Suprapubic skin (tissue), 4 donors: ENCODE data around the gene MYH3. TPM values are rescaled to one million over a fixed set of nuclear protein-coding genes. Genes with fewer than 3 reads are reported as not detected.

ENCODE experiments used
- DNase-seq, 2 donors: peaks; one replicate each; pipeline ENCODE4 v3.0.0-alpha.2; 2019; ENCODE audit warnings: low spot score in 2 of 2
- H3K27ac ChIP-seq: fragments of 200-600 bp; sonication (generic); one replicate; pipeline ENCODE4 v1.5.1; 2019
- H3K27me3 ChIP-seq: fragments of 200-600 bp; sonication (generic); one replicate; pipeline ENCODE4 v1.5.1; 2019
- H3K36me3 ChIP-seq: fragments of 200-600 bp; sonication (generic); one replicate; pipeline ENCODE4 v1.5.1; 2019
- H3K4me1 ChIP-seq: fragments of 200-600 bp; sonication (generic); one replicate; pipeline ENCODE4 v1.5.1; 2019
- H3K4me3 ChIP-seq: fragments of 200-600 bp; sonication (generic); one replicate; pipeline ENCODE4 v1.5.1; 2019; ENCODE audit warnings: mild to moderate bottlenecking
- H3K9me3 ChIP-seq: fragments of 200-600 bp; sonication (generic); one replicate; pipeline ENCODE4 v1.5.1; 2019
- CTCF ChIP-seq, 2 donors: fragments of 200-600 bp in 1 of 2; fragments of 450-650 bp in 1 of 2; sonication (generic) in 1 of 2; IDR thresholded peaks; one replicate each; pipeline ENCODE4 v1.5.1; 2016 to 2019; ENCODE audit warnings: antibody characterized with exemption in 2 of 2, mild to moderate bottlenecking in 1 of 2, moderate library complexity in 1 of 2
- EP300 ChIP-seq: sonication (generic); formaldehyde crosslinking; IDR thresholded peaks from one replicate; pipeline ENCODE4 v1.6.1; 2017; ENCODE audit warnings: antibody characterized with exemption
- POLR2A ChIP-seq, 2 donors: fragments of 450-650 bp; IDR thresholded peaks; one replicate each; pipeline ENCODE4 v1.6.1; 2017; ENCODE audit warnings: antibody characterized with exemption in 2 of 2, mild to moderate bottlenecking in 2 of 2, moderate library complexity in 2 of 2
- POLR2AphosphoS5 ChIP-seq, 3 donors: sonication (generic); formaldehyde crosslinking; IDR thresholded peaks; one replicate each; pipeline ENCODE4 v1.6.1; 2017; ENCODE audit warnings: antibody characterized with exemption in 3 of 3
- WGBS: methylation state at CpG from one replicate; pipeline ENCODE4 v1.1.5; 2018; 5-methylcytosine and 5-hydroxymethylcytosine counted together
- total RNA-seq, 4 donors: library from RNA; depleted of rRNA; stranded (reverse); fragments of >200 nt; gene quantifications; one replicate each; pipeline ENCODE4 v1.1.0, GENCODE V29; 2016

The MYH3 gene
- total RNA-seq, 4 donors from 2014 or later: 0.89 to 6.5 (median 1.1) TPM

DNA sequence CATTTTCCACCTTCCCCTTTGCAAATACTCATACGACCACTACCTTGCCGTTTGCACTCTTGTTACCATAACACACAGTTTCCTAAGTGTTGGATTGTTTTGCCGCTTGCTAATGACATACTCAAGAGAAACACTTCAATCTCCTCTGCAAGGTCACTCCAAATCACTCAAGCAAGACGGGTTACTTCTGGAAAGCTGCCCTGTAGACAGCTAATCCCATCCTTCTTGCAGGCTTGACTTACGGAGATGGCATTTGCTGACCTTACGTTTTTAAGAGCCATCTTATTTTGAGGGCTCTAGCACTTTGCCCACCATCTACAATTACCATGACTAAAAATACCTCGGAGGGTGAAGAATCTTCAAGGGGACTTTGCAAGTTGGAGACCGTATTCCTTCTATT, 46.2 kb downstream of the MYH3 start:
- Histone ChIP-seq H3K4me3 (no peak overlapping the region), H3K36me3 (no peaks in the 10 kb centered on the region), H3K4me1 (peaks cover 9% of the 10 kb centered on the region), H3K27ac (no peak overlapping the region), H3K27me3 (no peaks in the 10 kb centered on the region), H3K9me3 (no peaks in the 10 kb centered on the region)
- DNase-seq: no peak
- TF ChIP-seq POLR2A (IDR thresholded peaks at IDR 0.05) (no peak), CTCF (IDR thresholded peaks at IDR 0.05) (no peak)
- 92% methylated on average over 8 of the region's 8 CpGs for WGBS

DNA sequence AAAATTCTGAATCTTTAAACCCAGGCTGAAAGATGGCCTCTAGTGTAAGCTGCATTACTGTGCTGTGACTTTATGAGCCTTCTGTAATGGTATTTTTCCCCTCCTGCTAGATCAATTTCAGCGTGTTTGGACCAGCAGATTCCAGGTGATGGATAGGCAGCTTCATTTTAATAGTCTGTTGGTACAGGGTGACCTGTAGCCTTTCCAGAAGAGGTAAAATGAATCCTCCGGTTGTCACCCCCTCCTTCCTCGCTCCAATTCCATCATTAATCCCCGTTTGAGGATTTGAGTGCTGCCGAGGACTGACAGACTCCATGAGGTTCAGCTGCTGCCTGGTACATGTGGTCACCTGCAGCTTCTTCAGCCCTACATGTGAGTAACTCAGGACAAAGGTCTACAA, 48.9 kb downstream of the MYH3 start:
- Histone ChIP-seq H3K4me1 (no peaks in the 10 kb centered on the region), H3K9me3 (no peaks in the 10 kb centered on the region), H3K36me3 (no peaks in the 10 kb centered on the region), H3K27me3 (peaks cover 3% of the 10 kb centered on the region), H3K27ac (no peak overlapping the region), H3K4me3 (no peak overlapping the region)
- WGBS: 40% methylated on average over 5 of the region's 5 CpGs
- no peak for DNase-seq
- no peak for TF ChIP-seq POLR2AphosphoS5 (IDR thresholded peaks at IDR 0.05)
- no peak for TF ChIP-seq CTCF (IDR thresholded peaks at IDR 0.05)
- TF ChIP-seq POLR2A (IDR thresholded peaks at IDR 0.05): no peak
- TF ChIP-seq EP300: no peak

DNA sequence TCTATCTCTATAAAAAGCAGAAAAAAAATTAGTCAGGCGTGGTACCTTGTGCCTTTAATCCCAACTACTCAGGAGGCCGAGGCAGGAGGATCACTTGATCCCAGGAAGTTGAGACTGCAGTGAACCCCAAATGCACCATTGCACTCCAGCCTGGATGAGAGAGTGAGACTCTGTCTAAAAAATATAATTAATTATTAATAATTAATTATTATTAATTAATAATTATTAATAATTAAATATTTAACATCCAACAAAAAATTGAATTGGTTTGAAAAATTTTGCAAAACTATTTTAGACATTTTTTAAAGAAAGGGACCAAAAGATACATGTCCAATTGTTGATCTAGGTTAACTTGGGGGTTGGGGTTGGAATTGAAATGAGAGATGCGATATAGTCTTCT, 51.0 kb downstream of the MYH3 start:
- Histone ChIP-seq H3K9me3 (no peaks in the 10 kb centered on the region), H3K27me3 (peaks cover 6% of the 10 kb centered on the region), H3K4me3 (no peak overlapping the region), H3K36me3 (no peaks in the 10 kb centered on the region), H3K4me1 (no peaks in the 10 kb centered on the region), H3K27ac (no peak overlapping the region)
- DNase-seq: no peak
- TF ChIP-seq EP300 (no peak), POLR2A (IDR thresholded peaks at IDR 0.05) (no peak), CTCF (IDR thresholded peaks at IDR 0.05) (no peak), POLR2AphosphoS5 (IDR thresholded peaks at IDR 0.05) (no peak)
- WGBS: 92% methylated on average over 3 of the region's 3 CpGs

DNA sequence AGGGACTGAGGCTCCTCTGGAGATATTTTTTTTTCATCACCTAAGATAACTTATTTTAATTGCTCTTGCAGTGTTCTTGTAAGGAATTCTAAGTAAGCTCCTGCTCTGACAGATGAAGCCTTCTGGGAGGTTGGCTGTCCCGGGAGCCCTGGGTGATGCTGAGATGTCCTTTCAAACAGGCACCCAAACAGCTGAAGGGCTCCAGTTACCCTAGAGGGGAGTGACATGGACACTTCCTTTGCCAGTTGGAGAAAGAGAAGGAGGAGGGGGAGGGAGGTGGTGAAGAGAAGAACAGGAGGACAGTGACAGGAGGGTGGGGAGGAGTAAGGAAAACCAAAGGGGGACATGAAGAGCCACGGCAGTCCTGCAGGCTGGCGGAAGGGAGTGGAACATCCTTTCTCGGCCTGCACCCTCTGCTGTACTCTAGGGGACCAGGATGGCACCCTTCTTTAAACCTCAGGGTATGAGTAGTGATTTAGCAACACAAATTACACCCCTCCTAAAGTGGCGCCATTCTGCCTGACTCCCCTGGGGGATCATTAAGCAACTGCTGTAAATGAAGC, 51.8 kb downstream of the MYH3 start:
- Histone ChIP-seq H3K36me3 (no peaks in the 10 kb centered on the region), H3K4me3 (no peak overlapping the region), H3K27me3 (peaks cover 11% of the 10 kb centered on the region), H3K9me3 (no peaks in the 10 kb centered on the region), H3K27ac (no peak overlapping the region), H3K4me1 (no peaks in the 10 kb centered on the region)
- no peak for DNase-seq
- 62% methylated on average over 5 of the region's 5 CpGs for WGBS
- TF ChIP-seq POLR2AphosphoS5 (IDR thresholded peaks at IDR 0.05) (no peak), POLR2A (IDR thresholded peaks at IDR 0.05) (no peak), CTCF (IDR thresholded peaks at IDR 0.05) (no peak), EP300 (no peak)

GRCh38 chr17:10604521-10604920, 52.6 kb downstream of the MYH3 start:
- Histone ChIP-seq H3K27ac (no peak overlapping the region), H3K9me3 (no peaks in the 10 kb centered on the region), H3K36me3 (no peaks in the 10 kb centered on the region), H3K4me3 (no peak overlapping the region), H3K27me3 (peaks cover 11% of the 10 kb centered on the region), H3K4me1 (no peaks in the 10 kb centered on the region)
- 84% methylated on average over 8 of the region's 8 CpGs for WGBS
- TF ChIP-seq EP300 (no peak), CTCF (IDR thresholded peaks at IDR 0.05) (no peak), POLR2AphosphoS5 (IDR thresholded peaks at IDR 0.05) (no peak), POLR2A (IDR thresholded peaks at IDR 0.05) (no peak)
- DNase-seq: no peak
